Prostate gland (tissue), 2 donors: ENCODE results near the gene MBNL1.

Experiments used
- POLR2A ChIP-seq: fragments of 450-650 bp; IDR thresholded peaks from one replicate; pipeline ENCODE4 v1.6.1; 2016; ENCODE audit warnings: antibody characterized with exemption, mild to moderate bottlenecking
- POLR2AphosphoS5 ChIP-seq: sonication (generic); formaldehyde crosslinking; IDR thresholded peaks from one replicate; pipeline ENCODE4 v1.6.1; 2017; ENCODE audit warnings: antibody characterized with exemption
- TF ChIP-seq, protein P1 (sequence below), 4 experiments: fragments of 200-600 bp in 2 of 4; fragments of 450-650 bp in 2 of 4; sonication (generic) in 2 of 4; IDR thresholded peaks; 1 replicate in 3 of 4; 2 replicates in 1 of 4; pipeline ENCODE4 v1.5.1; 2016 to 2019; ENCODE audit warnings: antibody characterized with exemption in 4 of 4, mild to moderate bottlenecking in 2 of 4, moderate library complexity in 2 of 4

DNA sequence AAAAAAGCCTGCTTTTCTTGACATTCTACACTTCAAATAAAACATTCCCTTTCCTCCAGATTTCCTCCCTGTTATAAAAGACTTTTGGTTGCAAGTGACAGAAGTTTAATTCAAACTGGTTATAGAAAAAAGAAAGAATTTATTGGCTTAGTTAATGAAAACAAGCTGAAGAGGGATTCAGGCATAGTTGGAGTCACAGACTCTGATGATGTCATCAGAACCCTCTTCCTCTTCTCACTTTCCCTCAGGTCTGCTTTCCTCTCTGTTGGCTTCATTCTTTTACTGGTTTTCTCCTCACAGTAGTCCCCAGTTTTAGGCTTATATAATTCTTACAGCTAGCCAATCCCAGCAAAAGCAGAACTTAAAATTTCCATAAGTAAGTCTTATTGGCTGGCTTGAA is 32.0 kb upstream of the MBNL1 start:
- TF ChIP-seq, protein P1, sequence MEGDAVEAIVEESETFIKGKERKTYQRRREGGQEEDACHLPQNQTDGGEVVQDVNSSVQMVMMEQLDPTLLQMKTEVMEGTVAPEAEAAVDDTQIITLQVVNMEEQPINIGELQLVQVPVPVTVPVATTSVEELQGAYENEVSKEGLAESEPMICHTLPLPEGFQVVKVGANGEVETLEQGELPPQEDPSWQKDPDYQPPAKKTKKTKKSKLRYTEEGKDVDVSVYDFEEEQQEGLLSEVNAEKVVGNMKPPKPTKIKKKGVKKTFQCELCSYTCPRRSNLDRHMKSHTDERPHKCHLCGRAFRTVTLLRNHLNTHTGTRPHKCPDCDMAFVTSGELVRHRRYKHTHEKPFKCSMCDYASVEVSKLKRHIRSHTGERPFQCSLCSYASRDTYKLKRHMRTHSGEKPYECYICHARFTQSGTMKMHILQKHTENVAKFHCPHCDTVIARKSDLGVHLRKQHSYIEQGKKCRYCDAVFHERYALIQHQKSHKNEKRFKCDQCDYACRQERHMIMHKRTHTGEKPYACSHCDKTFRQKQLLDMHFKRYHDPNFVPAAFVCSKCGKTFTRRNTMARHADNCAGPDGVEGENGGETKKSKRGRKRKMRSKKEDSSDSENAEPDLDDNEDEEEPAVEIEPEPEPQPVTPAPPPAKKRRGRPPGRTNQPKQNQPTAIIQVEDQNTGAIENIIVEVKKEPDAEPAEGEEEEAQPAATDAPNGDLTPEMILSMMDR (IDR thresholded peaks at IDR 0.05), result no peak
- TF ChIP-seq POLR2A (no peak), POLR2AphosphoS5 (no peak)
